Tibial artery (tissue), 4 donors: ENCODE results near the gene PLEKHG2.

Experiments used
- DNase-seq, 2 donors: peaks; one replicate each; pipeline ENCODE4 v3.0.0-alpha.2; 2019
- H3K27ac ChIP-seq, 2 donors: fragments of 200-600 bp; sonication (generic) in 1 of 2; 1 replicate in 1 of 2; 2 replicates in 1 of 2; pipeline ENCODE4 v1.5.1; 2018 to 2019; ENCODE audit warnings: mild to moderate bottlenecking in 1 of 2
- H3K27me3 ChIP-seq, 2 donors: fragments of 200-600 bp; sonication (generic) in 1 of 2; one replicate each; pipeline versions ENCODE4 v1.5.1 to v1.6.0; 2016 to 2019
- H3K36me3 ChIP-seq, 3 donors: fragments of 200-600 bp; sonication (generic) in 2 of 3; one replicate each; pipeline ENCODE4 v1.5.1; 2016 to 2019; ENCODE audit warnings: mild to moderate bottlenecking in 2 of 3
- H3K4me1 ChIP-seq, 4 donors: fragments of 200-600 bp; sonication (generic) in 2 of 4; 1 replicate in 3 of 4; 2 replicates in 1 of 4; pipeline ENCODE4 v1.5.1; 2016 to 2019
- H3K4me3 ChIP-seq, 2 donors: fragments of 200-600 bp; sonication (generic) in 1 of 2; 1 replicate in 1 of 2; 2 replicates in 1 of 2; pipeline ENCODE4 v1.5.1; 2018 to 2019; ENCODE audit warnings: mild to moderate bottlenecking in 2 of 2
- H3K9me3 ChIP-seq, 3 donors: fragments of 200-600 bp; sonication (generic) in 1 of 3; one replicate each; pipeline ENCODE4 v1.5.1; 2016 to 2019
- CTCF ChIP-seq, 2 experiments: fragments of 200-600 bp in 1 of 2; fragments of 450-650 bp in 1 of 2; IDR thresholded peaks; one replicate each; pipeline ENCODE4 v1.5.1; 2017 to 2019; ENCODE audit warnings: antibody characterized with exemption in 2 of 2, mild to moderate bottlenecking in 1 of 2, moderate library complexity in 1 of 2
- intact Hi-C: fragments of 100-400 bp; cut with DNase I; formaldehyde crosslinking; loops from one replicate; pipeline ENCODE4 v1.15.0; 2023; ENCODE audit warnings: low total_unique reads

Gene PLEKHG2

GRCh38 chr19:39379865-39380396 lies 32.5 kb upstream of the PLEKHG2 start:
- no peak for TF ChIP-seq CTCF (IDR thresholded peaks at IDR 0.05)
- Histone ChIP-seq H3K4me1 (no peaks in the 10 kb centered on the region), H3K4me3 (no peak overlapping the region), H3K27me3 (no peaks in the 10 kb centered on the region), H3K36me3 (peaks cover 81 to 97% (median 90%) of the 10 kb centered on the region in 3 donors), H3K9me3 (no peaks in the 10 kb centered on the region), H3K27ac (no peak overlapping the region)
- no peak for DNase-seq
- intact Hi-C loops, result no loop called here

DNA sequence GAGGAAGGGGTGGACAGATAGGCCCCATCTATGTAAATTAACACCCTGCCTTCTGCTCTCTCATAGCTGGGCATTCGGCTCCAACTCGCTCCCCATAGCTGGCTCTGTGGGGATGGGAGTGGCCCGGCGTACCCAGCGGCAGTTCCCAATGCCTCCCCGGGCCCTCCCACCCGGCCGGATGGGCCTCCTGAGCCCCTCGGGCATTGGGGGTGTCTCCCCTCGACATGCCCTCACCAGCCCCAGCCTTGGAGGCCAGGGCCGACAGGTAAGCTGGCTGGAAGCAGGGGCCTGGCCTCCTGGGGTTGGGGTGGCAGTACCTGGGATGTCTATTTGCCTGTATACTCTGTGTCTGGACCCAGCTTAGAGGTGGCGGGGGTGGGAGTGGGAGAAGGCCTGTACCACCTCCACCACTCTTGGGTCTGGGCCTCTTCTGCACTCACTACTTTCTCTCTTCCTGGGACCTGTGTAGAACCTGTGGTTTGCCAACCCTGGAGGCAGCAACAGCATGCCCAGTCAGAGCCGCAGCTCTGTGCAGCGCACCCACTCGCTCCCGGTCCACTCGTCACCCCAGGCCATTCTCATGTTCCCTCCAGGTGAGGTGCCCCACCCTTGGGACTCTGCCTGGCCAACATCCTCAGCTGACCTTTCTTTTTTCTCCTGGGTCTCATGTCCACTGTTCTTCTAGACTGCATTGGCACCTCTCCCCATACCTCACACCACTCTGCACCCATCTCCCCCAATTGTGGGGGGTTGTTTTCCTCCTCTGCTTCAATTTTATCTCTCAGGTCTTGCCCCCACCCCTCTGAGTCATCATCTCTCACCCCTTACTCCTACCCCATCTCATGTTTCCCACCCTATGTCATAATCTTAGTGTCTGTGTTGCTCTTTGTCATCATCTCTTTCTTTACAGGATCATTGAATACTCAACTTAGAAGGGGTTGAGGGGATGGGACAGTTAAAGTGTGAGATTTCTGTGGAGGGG lies 31.7 kb upstream of the PLEKHG2 start:
- no peak overlapping the region for H3K27ac ChIP-seq

DNA sequence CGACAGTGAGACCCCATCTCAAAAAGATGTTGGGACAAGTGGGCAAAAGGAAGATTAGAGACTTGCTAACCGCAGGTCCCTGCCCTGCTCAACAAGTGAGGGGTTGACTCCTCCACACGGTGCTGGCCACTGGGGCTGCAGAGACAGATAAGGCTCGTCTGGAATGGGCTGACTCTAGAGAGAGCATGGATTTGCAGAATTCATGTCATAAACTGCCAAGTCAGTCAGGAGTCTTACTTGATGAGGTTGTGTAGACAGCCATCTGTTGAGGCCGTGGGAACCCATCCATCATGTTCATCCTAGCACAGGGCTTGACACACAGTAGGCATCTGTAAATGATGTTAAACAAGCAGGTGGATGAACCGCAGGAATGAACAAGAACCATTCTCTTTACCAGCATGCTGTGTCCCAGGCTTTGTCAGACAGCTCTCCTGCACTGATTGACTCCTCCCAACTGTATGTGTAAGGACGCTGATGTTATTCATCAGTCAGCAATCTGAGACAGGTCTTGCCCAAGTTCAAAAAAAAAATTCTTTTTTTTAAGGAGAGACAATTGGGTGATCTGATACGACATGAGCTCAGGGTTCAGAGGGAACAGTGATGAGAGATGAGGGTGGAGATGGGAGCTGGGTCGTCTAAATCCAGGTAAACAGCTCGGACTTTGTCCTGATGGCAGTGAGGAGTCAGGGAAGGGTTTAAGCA lies 30.4 kb upstream of the PLEKHG2 start:
- Histone ChIP-seq H3K36me3 (peaks cover 80 to 100% (median 94%) of the 10 kb centered on the region in 3 donors), H3K27ac (no peak overlapping the region)

More for the DNA sequence above, 31.7 kb upstream of the PLEKHG2 start:
- no peak for TF ChIP-seq CTCF (IDR thresholded peaks at IDR 0.05)
- Histone ChIP-seq H3K4me3 (no peak overlapping the region), H3K4me1 (no peaks in the 10 kb centered on the region), H3K27me3 (no peaks in the 10 kb centered on the region), H3K36me3 (peaks cover 80 to 100% (median 94%) of the 10 kb centered on the region in 3 donors), H3K9me3 (no peaks in the 10 kb centered on the region)
- intact Hi-C loops, result no loop called here
- DNase-seq, result no peak

DNA sequence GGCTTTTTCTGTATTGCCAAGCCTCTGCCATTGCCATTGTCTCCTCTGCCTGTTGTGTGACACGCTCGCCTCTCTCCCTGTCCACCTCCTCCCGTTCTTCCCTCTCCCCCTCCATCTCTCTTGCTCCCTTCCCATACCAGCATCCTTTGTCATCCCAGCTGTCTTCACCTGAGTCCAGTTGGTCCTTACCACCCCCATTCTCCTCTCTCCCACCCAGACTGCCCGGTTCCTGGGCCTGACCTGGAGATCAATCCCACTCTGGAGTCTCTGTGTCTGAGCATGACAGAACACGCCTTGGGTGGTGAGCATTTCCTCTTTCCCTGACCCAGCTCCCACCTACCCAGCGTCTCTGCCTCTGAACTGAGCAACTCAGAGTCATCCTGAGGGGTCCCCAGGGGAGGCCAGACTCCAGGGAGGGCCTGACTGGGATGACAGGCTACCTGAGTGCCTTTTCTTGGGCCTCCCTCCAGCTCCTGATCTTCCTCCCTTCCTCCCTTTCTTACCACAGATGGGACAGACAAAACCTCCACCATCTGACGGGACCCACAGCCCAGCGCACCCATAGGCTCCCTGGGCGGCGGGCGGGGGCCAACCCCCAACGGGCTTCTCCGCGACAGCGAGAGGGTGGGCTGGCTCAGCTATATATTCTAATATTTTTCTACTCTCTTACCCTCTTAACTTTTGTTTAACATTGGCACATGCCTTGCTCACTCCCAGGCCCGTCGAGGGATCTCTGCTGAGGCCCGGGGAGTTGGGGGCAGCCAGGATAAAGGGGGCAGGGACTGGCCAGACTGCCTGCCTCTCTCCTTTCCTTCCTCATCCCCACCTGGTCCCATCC lies 29.3 kb upstream of the PLEKHG2 start:
- H3K27ac ChIP-seq, result no peak overlapping the region
- peaks cover 74 to 100% (median 93%) of the 10 kb centered on the region in 3 donors for H3K36me3 ChIP-seq
- no peak overlapping the region for H3K4me3 ChIP-seq
- no peaks in the 10 kb centered on the region for H3K27me3 ChIP-seq
- no peak for TF ChIP-seq CTCF (IDR thresholded peaks at IDR 0.05)
- intact Hi-C loops, result no loop called here
- H3K9me3 ChIP-seq, result no peaks in the 10 kb centered on the region
- no peak for DNase-seq
- H3K4me1 ChIP-seq, result peaks cover 0 to 5% (median 0%) of the 10 kb centered on the region in 4 donors

More for the DNA sequence above, 30.4 kb upstream of the PLEKHG2 start:
- intact Hi-C loops, result no loop called here
- no peak overlapping the region for H3K4me3 ChIP-seq
- no peak for TF ChIP-seq CTCF (IDR thresholded peaks at IDR 0.05)
- H3K9me3 ChIP-seq, result no peaks in the 10 kb centered on the region
- H3K4me1 ChIP-seq, result no peaks in the 10 kb centered on the region
- H3K27me3 ChIP-seq, result no peaks in the 10 kb centered on the region
- DNase-seq, result no peak
